ENCODE measurements around the gene PPFIA4.

The PPFIA4 gene

DNA sequence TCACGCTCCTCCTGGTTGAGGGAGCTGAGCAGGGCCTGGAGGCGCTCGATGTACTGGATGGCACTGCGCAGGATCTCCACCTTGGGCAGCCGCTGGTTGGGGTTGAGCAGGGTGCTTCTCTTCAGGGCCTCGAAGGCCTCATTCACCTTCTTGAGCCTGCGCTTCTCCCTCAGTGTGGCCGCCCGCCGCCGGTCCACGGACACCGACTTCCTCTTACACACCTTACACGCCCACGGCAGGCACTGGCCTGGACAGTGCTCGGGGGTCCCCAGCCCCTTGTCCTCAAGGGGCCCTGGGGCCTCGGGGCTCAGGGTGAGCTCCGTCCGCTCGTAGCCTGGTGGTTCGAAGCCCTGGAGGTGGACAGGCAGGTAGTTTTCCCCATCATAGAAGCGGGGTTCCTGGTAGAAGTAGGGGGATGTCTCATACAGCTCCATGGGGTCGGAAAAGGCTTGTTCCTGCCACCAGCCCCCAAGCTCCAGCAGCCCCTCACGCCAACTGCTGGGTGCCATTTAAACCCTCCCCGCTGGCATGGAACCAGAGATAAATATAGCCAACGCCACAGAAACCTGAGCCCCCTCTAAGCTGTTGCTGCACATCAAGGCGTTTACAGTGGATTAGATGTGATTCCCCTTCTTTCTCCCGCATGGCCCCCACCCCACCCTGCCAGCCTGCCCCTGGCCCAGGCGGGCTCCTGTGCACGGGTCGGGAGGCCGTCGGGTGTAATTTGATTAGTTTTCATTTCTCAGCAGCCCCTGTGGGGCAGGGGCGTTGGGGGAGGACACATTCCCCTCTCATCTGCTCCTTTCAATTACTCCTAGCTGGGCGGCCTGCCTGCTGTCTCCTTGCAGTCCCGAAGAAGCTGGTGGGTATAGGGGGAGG is 59.5 kb downstream of the PPFIA4 start, which contains the start of gene MYOG:
TSS of gene MYOG (minus strand) at position 485 of the 879 bp plus-strand sequence. CDS start at position 434, 51 bp downstream.
- DNase-seq, result no peak

GRCh38 chr1:203086992-203087763 is 60.9 kb downstream of the PPFIA4 start:
- no peak for DNase-seq

DNA sequence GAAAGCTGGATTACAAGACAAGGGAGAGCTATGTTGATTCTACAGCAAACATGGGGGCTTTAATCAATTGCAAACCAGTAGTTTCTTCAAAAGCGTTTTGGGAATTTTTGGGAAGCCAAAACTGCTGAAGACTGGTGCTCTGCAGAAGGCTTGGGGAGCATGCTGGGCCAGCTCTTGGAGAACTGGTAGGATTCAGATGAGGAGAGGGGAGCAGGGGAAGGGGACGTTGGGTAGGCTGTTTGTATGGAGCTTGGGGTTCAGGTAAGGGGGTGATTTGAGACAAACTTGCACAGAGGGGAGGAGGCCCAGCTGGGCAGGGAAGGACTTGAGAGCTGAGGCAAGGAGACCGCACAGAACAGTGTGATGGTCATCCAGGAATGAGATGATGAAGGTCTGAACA is 62.1 kb downstream of the PPFIA4 start:
- DNase-seq, result no peak

- no peak for DNase-seq
These were observed 62.8 kb downstream of the PPFIA4 start for GRCh38 chr1:203089001-203089650.

DNA sequence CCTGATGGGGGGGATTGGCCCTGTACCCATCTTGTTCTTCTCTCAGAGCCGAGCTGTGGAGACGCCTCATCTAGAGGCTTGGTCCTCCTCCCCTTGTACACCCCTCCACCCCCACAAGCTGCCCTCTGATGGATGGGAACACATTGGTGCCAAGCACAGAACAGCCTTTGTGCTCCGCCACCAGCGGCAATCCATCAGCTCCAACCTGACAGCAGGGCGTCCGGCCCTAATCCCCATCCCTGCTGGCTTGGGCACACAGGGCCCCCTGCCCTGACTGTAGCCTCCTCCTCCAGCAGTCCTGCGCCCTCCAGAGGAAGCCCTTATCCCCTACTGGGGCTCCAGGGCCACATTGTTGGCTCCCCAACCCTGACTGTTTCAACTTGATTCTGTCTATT is 63.4 kb downstream of the PPFIA4 start:
- DNase-seq, result no peak

- no peak for DNase-seq
These were observed 64.3 kb downstream of the PPFIA4 start for GRCh38 chr1:203090421-203091198.

GRCh38 chr1:203091199-203091477 is 64.8 kb downstream of the PPFIA4 start:
- no peak for DNase-seq

GRCh38 chr1:203091761-203092330 is 65.6 kb downstream of the PPFIA4 start:
- DNase-seq, result no peak

GRCh38 chr1:203093754-203094410 is 67.6 kb downstream of the PPFIA4 start:
- no peak for DNase-seq

DNA sequence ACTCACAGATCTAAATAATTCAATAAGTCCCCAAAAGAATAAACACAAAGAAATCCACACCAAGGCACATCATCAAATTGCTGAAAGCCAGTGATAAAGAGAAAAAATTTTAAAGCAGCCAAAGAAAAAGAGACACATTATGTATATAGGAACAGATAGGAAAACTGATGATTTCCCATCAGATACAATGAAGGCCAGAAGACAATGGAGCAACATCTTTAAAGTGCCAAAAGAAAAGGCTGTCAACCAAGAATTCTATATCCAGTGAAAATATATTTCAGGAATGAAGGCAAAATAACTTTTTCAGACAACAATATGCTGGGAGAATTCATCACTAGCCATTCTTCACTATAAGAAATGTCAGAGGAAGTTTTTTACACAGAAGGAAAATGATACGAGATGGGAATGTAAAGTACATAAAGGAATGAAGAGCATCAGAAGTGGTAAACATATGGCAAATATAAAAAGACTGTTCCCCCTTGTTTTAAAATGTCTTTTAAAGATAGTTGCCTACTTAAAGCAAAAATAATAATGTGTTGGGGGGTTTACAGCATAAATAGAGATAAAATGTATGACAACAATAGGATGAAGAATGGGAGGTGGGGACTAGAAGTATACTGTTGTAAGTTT is 68.9 kb downstream of the PPFIA4 start:
- DNase-seq, result no peak

GRCh38 chr1:203096566-203096965 is 70.3 kb downstream of the PPFIA4 start:
- no peak for DNase-seq

DNA sequence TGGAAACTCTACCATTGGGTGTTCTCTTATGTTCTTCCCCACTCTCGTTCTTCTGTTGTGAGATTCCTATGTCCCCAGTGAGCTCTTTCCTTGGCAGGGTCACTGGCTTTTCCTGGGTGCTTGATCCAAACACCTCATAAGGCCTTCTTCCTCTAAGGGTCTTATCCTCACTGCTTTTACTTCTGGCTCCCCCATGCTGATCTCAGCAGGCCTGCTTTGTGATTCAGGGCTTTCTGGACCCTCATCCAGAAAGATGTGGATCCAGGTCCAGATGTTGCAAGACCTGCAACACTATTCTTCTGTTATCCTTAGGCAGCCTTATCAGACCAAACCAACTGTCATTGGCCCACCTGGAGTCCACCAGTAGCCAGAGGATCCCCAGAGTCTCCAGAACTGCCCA is 70.7 kb downstream of the PPFIA4 start:
- no peak for DNase-seq

DNA sequence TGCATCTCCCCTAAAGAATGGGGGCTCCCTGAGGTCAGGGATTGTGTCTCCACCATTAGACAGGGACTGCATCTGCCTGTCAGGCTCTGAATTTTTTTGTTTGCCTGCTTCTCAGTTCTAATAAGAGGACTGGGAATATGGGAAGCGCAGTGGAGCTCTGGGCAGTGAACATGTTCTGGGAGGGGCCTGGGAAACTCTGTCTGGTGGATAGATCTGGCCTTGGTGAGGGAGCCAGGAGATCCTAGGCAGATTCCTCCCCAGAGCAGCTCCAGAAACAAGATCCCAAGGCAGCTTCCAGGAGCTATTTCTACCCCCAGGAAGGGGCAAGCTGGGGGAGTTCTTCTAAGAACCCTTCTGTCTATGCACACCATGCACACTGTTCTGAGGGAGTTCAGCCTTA is 72.2 kb downstream of the PPFIA4 start:
- no peak for DNase-seq

GRCh38 chr1:203098914-203099520 is 72.7 kb downstream of the PPFIA4 start:
- DNase-seq, result no peak

DNA sequence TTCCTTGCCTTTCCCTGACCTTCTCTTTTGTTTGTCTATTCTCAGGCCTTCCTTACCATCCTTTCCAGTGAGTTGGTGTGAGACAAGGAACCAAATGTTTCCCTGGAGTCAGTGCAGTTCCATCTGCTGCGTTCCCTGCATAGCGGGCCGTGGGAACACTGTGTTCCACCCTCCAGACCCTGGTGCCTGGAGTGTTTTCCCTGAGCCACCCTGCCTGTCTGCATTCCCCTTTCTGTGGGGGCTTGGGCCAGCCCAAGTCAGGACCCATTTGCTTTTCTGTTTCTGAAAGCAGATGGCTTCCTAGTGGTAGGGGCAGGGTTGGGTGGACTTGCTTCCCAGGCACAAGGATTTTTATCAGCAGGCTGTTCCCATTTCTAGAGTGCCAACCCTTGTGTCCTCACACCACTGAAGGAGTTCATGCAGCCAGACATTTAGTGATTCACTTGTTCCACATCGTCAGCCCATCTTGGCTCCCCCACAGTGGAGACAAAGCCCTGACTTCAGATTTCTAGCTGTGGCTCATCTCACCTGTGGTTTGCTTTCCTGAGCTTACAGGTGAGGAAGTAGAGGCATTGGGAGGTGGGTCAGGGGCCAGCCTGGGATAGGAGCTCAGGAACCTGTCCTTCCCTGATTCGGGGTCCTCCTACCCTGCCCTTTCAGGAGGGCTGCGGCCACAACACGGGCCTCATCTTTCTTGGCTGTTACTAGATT is 73.7 kb downstream of the PPFIA4 start:
- DNase-seq, result no peak

GRCh38 chr1:203100516-203100869 is 74.2 kb downstream of the PPFIA4 start:
- DNase-seq, result no peak

GRCh38 chr1:203101813-203102634 is 75.7 kb downstream of the PPFIA4 start:
- DNase-seq, result no peak

GRCh38 chr1:203103216-203103615 is 76.9 kb downstream of the PPFIA4 start:
- no peak for DNase-seq

GRCh38 chr1:203103829-203104495 is 77.7 kb downstream of the PPFIA4 start:
- DNase-seq, result no peak

Data from midbrain (tissue), 1 donor.